Prostate gland (tissue), 2 donors: ENCODE measurements around the gene GSG1L. TPM values are rescaled to one million over a fixed set of nuclear protein-coding genes. Genes with fewer than 3 reads are reported as not detected.

Experiments used
- DNase-seq: peaks from one replicate; pipeline ENCODE4 v3.0.0-alpha.2; 2019; ENCODE audit warnings: low spot score
- H3K27ac ChIP-seq, 2 donors: fragments of 200-600 bp; sonication (generic); 2 replicates each; pipeline ENCODE4 v1.5.1; 2017 to 2019
- H3K27me3 ChIP-seq: fragments of 200-600 bp; sonication (generic); replicated peaks from 2 replicates; pipeline ENCODE4 v1.5.1; 2019; ENCODE audit not compliant: insufficient read depth
- H3K36me3 ChIP-seq, 2 donors: fragments of 200-600 bp; sonication (generic); 1 replicate in 1 of 2; 2 replicates in 1 of 2; pipeline versions ENCODE4 v1.5.1 to v1.8.1; 2017 to 2019
- H3K4me1 ChIP-seq: fragments of 200-600 bp; sonication (generic); replicated peaks from 2 replicates; pipeline ENCODE4 v1.5.1; 2019
- H3K4me3 ChIP-seq, 2 donors: fragments of 200-600 bp; sonication (generic); 2 replicates each; pipeline ENCODE4 v1.5.1; 2017 to 2019
- H3K9me3 ChIP-seq: fragments of 200-600 bp; sonication (generic); 2 replicates; pipeline ENCODE4 v1.5.1; 2017
- POLR2A ChIP-seq: fragments of 450-650 bp; IDR thresholded peaks from one replicate; pipeline ENCODE4 v1.6.1; 2016; ENCODE audit warnings: antibody characterized with exemption, mild to moderate bottlenecking
- POLR2AphosphoS5 ChIP-seq: sonication (generic); formaldehyde crosslinking; IDR thresholded peaks from one replicate; pipeline ENCODE4 v1.6.1; 2017; ENCODE audit warnings: antibody characterized with exemption
- WGBS: methylation state at CpG from one replicate; pipeline ENCODE4 v1.1.5; 2018; 5-methylcytosine and 5-hydroxymethylcytosine counted together
- intact Hi-C: fragments of 100-400 bp; cut with DNase I; formaldehyde crosslinking; loops from one replicate; pipeline ENCODE4 v1.14.2; 2022
- total RNA-seq, 2 donors: library from RNA; depleted of rRNA; stranded (reverse); fragments of >200 nt; gene quantifications; one replicate each; pipeline ENCODE4 v1.1.0, GENCODE V29; 2016
- TF ChIP-seq, protein P1 (sequence below), 4 experiments: fragments of 200-600 bp in 2 of 4; fragments of 450-650 bp in 2 of 4; sonication (generic) in 2 of 4; IDR thresholded peaks; 1 replicate in 3 of 4; 2 replicates in 1 of 4; pipeline ENCODE4 v1.5.1; 2016 to 2019; ENCODE audit warnings: antibody characterized with exemption in 4 of 4, mild to moderate bottlenecking in 2 of 4, moderate library complexity in 2 of 4

GSG1L gene
- total RNA-seq, 2 donors from 2014 or later, result 0.91 TPM; not detected in 1

- H3K27ac ChIP-seq, result no peak overlapping the region
- 85% methylated on average over 7 of the region's 7 CpGs for WGBS
- H3K4me3 ChIP-seq, result no peak overlapping the region
- H3K4me1 ChIP-seq, result no peaks in the 10 kb centered on the region
- intact Hi-C loops, result no loop called here
- TF ChIP-seq POLR2AphosphoS5 (no peak), POLR2A (no peak)
- TF ChIP-seq, protein P1, sequence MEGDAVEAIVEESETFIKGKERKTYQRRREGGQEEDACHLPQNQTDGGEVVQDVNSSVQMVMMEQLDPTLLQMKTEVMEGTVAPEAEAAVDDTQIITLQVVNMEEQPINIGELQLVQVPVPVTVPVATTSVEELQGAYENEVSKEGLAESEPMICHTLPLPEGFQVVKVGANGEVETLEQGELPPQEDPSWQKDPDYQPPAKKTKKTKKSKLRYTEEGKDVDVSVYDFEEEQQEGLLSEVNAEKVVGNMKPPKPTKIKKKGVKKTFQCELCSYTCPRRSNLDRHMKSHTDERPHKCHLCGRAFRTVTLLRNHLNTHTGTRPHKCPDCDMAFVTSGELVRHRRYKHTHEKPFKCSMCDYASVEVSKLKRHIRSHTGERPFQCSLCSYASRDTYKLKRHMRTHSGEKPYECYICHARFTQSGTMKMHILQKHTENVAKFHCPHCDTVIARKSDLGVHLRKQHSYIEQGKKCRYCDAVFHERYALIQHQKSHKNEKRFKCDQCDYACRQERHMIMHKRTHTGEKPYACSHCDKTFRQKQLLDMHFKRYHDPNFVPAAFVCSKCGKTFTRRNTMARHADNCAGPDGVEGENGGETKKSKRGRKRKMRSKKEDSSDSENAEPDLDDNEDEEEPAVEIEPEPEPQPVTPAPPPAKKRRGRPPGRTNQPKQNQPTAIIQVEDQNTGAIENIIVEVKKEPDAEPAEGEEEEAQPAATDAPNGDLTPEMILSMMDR (IDR thresholded peaks at IDR 0.05), result no peak
- H3K36me3 ChIP-seq, result no peaks in the 10 kb centered on the region
- DNase-seq, result no peak
- no peaks in the 10 kb centered on the region for H3K27me3 ChIP-seq
- H3K9me3 ChIP-seq, result no peaks in the 10 kb centered on the region
Measured at GRCh38 chr16:28087675-28088300, 24.3 kb upstream of the GSG1L start.

DNA sequence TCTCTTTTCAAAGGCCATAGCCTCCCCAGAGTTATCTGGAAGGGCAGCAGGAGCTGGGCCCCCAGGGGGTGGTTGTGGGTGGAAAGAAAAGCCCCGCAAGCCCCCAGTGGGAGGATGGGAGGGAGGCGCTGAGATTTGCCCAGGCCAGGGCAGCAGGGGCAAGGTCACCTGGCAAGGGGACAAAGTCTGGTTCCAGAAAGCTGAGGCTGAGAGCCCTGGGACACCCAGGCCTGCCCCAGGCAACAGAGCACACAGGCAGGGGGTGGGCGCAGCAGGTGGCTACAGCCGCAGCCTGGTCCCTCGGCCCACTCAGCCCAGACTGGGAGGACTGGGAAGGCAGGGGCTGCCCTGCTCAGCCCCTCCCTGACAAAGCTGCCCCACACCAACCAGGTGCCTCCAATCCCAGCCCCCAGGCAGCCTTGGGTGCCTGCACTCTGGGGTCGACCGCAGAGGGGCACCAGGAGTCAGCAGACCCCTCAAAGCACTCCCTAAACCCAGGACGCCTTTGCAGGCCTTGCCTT is 23.7 kb upstream of the GSG1L start:
- H3K27me3 ChIP-seq, result no peaks in the 10 kb centered on the region
- intact Hi-C loops, result no loop called here
- no peaks in the 10 kb centered on the region for H3K9me3 ChIP-seq
- TF ChIP-seq POLR2AphosphoS5 (no peak), POLR2A (no peak)
- TF ChIP-seq, protein P1 (IDR thresholded peaks at IDR 0.05), result no peak
- no peaks in the 10 kb centered on the region for H3K36me3 ChIP-seq
- no peak overlapping the region for H3K27ac ChIP-seq
- no peaks in the 10 kb centered on the region for H3K4me1 ChIP-seq
- DNase-seq, result no peak
- 87% methylated on average over 8 of the region's 8 CpGs for WGBS
- H3K4me3 ChIP-seq, result no peak overlapping the region

DNA sequence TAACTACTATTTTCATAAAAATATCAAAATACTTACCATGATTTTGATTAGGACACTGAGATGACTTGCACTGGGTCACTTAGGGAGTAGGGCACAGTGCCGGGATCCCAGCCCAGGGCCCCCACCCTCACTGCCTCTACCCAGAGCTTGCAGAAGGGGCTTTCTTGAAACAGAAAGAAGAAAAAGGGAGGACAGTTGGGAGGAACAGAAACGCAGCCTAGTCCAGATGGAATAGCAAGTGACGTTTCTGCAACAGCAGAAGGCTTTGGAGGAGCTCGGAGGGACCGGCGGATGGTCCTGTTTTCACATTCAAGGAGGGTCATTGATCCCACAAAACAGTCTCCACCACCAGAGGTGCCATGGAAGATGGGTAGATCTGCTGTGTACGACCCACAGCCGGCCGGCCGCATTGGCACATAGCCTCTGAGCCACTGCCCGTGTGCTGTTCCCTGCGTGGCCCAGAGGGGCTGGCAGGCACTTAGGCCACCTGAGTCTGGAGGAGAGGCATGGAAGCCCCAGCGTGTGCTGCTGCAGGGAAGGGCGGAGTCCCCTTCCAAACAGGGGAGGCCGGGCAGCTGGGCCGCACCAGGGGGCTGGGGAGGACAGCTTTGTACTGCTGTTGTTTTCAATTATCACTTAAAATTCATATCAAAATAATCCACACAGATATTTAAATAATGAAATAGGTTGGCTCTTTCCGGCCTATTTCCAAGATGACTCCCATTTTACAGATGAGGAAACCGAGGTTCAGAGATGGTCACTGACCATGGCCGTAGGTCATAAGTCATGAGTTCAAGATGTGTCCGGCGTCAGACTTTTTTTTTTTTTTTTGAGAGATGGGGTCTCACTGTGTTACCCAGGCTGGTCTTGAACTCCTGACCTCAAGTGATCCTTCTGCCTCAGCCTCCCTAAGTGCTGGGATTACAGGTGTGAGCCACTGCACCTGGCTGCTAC is 22.9 kb upstream of the GSG1L start:
- no peak for DNase-seq
- intact Hi-C loops, result no loop called here
- WGBS, result 86% methylated on average over 19 of the region's 21 CpGs
- Histone ChIP-seq H3K27ac (no peak overlapping the region), H3K36me3 (no peaks in the 10 kb centered on the region), H3K27me3 (no peaks in the 10 kb centered on the region), H3K9me3 (no peaks in the 10 kb centered on the region), H3K4me3 (no peak overlapping the region), H3K4me1 (no peaks in the 10 kb centered on the region)
- TF ChIP-seq, protein P1 (IDR thresholded peaks at IDR 0.05), result no peak
- no peak for TF ChIP-seq POLR2A
- TF ChIP-seq POLR2AphosphoS5, result no peak

DNA sequence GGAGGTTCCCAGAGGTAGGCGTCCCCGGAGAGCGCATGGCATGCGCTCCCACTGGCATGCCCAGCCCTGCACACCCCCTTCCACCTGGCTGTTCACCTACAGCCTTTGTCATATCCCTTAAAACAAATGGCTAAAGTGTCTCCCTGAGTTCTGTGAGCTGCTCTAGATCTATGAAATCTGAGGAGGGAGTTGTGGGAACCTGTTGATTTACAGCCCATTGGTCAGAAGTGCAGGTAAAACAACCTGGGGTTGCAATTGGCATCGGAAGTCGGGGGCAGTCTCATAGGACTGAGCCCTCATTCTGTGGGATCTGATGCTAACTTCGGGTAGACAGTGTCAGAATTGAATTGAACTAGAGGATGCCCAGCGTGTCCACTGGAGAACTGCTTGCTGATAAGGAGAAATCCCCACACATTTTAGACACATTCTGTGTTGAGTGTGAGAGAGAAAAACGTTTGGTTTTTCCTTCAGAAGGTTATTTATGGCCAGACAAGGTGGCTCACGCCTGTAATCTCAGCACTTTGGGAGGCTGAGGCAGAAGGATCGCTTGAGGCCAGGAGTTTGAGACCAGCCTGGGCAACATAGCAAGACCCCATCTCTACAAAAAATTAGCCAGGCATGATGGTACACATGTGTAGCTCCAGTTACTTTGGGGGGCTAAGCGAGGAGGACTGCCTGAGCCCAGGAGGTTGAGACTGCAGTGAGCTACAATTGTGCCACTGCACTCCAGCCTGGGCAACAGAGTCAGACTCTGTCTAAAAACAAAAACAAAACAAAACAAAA is 22.1 kb upstream of the GSG1L start:
- Histone ChIP-seq H3K4me1 (no peaks in the 10 kb centered on the region), H3K9me3 (no peaks in the 10 kb centered on the region), H3K36me3 (no peaks in the 10 kb centered on the region), H3K4me3 (no peak overlapping the region), H3K27ac (no peak overlapping the region), H3K27me3 (no peaks in the 10 kb centered on the region)
- no peak for TF ChIP-seq POLR2A
- TF ChIP-seq, protein P1 (IDR thresholded peaks at IDR 0.05), result no peak
- no peak for TF ChIP-seq POLR2AphosphoS5
- DNase-seq, result no peak
- WGBS, result 58% methylated on average over 12 of the region's 12 CpGs
- intact Hi-C loops, result no loop called here
